ENCODE data around the gene ZNF282.

GRCh38 chr7:149226840-149227494 is 31.6 kb downstream of the ZNF282 start:
- TF ChIP-seq EZH2phosphoT487 (IDR thresholded peaks at IDR 0.05; ENCODE audit: borderline replicate concordance, low read length) (no peak), EZH2 (IDR thresholded peaks at IDR 0.05; ENCODE audit: low read length, unreplicated experiment) (no peak)
- TF ChIP-seq, protein P1, sequence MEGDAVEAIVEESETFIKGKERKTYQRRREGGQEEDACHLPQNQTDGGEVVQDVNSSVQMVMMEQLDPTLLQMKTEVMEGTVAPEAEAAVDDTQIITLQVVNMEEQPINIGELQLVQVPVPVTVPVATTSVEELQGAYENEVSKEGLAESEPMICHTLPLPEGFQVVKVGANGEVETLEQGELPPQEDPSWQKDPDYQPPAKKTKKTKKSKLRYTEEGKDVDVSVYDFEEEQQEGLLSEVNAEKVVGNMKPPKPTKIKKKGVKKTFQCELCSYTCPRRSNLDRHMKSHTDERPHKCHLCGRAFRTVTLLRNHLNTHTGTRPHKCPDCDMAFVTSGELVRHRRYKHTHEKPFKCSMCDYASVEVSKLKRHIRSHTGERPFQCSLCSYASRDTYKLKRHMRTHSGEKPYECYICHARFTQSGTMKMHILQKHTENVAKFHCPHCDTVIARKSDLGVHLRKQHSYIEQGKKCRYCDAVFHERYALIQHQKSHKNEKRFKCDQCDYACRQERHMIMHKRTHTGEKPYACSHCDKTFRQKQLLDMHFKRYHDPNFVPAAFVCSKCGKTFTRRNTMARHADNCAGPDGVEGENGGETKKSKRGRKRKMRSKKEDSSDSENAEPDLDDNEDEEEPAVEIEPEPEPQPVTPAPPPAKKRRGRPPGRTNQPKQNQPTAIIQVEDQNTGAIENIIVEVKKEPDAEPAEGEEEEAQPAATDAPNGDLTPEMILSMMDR (conservative IDR thresholded peaks at IDR 0.05; ENCODE audit: low read depth, low read length), result no peak
